Stomach (tissue), 9 donors: Measurements from ENCODE around the gene FOXE3. TPM values are rescaled to one million over a fixed set of nuclear protein-coding genes. Genes with fewer than 3 reads are reported as not detected.
"Not testable (repeated sequence)": the region's sequence is repeated elsewhere in the genome, so short reads cannot be mapped to it uniquely, and the experiment has no call there.

Experiments
- DNase-seq, 2 donors: peaks; one replicate each; pipeline versions ENCODE4 v3.0.0 to v3.0.0-alpha.2; 2013 to 2019
- H3K27ac ChIP-seq, 5 donors: fragments of 200-600 bp in 4 of 5; sonication (generic) in 4 of 5; one replicate each; pipeline ENCODE4 v1.5.1; 2013 to 2019; ENCODE audit warnings: mild to moderate bottlenecking in 1 of 5, moderate library complexity in 1 of 5
- H3K27me3 ChIP-seq, 3 donors: fragments of 200-600 bp; sonication (generic); one replicate each; pipeline ENCODE4 v1.5.1; 2017 to 2019; ENCODE audit warnings: mixed run types in 1 of 3
- H3K36me3 ChIP-seq, 4 donors: fragments of 200-600 bp; sonication (generic); 1 replicate in 3 of 4; 2 replicates in 1 of 4; pipeline ENCODE4 v1.5.1; 2016 to 2019
- H3K4me1 ChIP-seq, 4 donors: fragments of 200-600 bp; sonication (generic); one replicate each; pipeline ENCODE4 v1.5.1; 2016 to 2019
- H3K4me3 ChIP-seq, 4 donors: fragments of 200-600 bp; sonication (generic) in 3 of 4; one replicate each; pipeline ENCODE4 v1.5.1; 2016 to 2019; ENCODE audit warnings: mild to moderate bottlenecking in 1 of 4
- H3K9me3 ChIP-seq, 4 donors: fragments of 200-600 bp; sonication (generic); one replicate each; pipeline ENCODE4 v1.5.1; 2016 to 2019
- EP300 ChIP-seq: sonication (generic); formaldehyde crosslinking; IDR thresholded peaks from one replicate; pipeline ENCODE4 v1.6.1; 2017; ENCODE audit warnings: antibody characterized with exemption
- POLR2A ChIP-seq, 4 donors: fragments of 450-650 bp; IDR thresholded peaks; one replicate each; pipeline ENCODE4 v1.6.1; 2016; ENCODE audit warnings: antibody characterized with exemption in 4 of 4, control low read depth in 2 of 4, mild to moderate bottlenecking in 1 of 4, moderate library complexity in 1 of 4
- POLR2AphosphoS5 ChIP-seq, 3 donors: sonication (generic); formaldehyde crosslinking; IDR thresholded peaks; one replicate each; pipeline ENCODE4 v1.6.1; 2016; ENCODE audit warnings: antibody characterized with exemption in 3 of 3
- WGBS, 5 donors: extraction: QIAGEN DNeasy Blood & Tissue Kit in 3 of 5; methylation state at CpG; one replicate each; pipeline versions ENCODE4 v1.1.5 to v1.1.7; 2013 to 2018; 5-methylcytosine and 5-hydroxymethylcytosine counted together
- intact Hi-C: fragments of 100-400 bp; cut with DNase I; formaldehyde crosslinking; loops from one replicate; pipeline ENCODE4 v1.15.1; 2023; ENCODE audit warnings: low total_unique reads
- polyA plus RNA-seq, 3 donors: library from polyadenylated mRNA; stranded (reverse); fragments of 200-250 nt; gene quantifications; one replicate each; pipeline ENCODE4 v1.2.3, GENCODE V29; 2013
- total RNA-seq, 5 donors: library from RNA; depleted of rRNA; stranded (reverse); fragments of >200 nt; gene quantifications; one replicate each; pipeline versions ENCODE4 v1.1.0 to v1.2.3, GENCODE V29; 2014 to 2016
- TF ChIP-seq, protein P1 (sequence below), 7 experiments: fragments of 450-650 bp in 4 of 7; fragments of 200-600 bp in 3 of 7; sonication (generic) in 3 of 7; IDR thresholded peaks; one replicate each; pipeline ENCODE4 v1.5.1; 2016 to 2019; ENCODE audit warnings: antibody characterized with exemption in 7 of 7, control low read depth in 2 of 7, mild to moderate bottlenecking in 1 of 7
- donor health status: healthy with polysubstance abuse.
- donor health status: Bipolar disorder and iron deficiency.
- donor health status: healthy.

Gene FOXE3
- total and polyA plus RNA-seq, 8 donors = not detected

DNA sequence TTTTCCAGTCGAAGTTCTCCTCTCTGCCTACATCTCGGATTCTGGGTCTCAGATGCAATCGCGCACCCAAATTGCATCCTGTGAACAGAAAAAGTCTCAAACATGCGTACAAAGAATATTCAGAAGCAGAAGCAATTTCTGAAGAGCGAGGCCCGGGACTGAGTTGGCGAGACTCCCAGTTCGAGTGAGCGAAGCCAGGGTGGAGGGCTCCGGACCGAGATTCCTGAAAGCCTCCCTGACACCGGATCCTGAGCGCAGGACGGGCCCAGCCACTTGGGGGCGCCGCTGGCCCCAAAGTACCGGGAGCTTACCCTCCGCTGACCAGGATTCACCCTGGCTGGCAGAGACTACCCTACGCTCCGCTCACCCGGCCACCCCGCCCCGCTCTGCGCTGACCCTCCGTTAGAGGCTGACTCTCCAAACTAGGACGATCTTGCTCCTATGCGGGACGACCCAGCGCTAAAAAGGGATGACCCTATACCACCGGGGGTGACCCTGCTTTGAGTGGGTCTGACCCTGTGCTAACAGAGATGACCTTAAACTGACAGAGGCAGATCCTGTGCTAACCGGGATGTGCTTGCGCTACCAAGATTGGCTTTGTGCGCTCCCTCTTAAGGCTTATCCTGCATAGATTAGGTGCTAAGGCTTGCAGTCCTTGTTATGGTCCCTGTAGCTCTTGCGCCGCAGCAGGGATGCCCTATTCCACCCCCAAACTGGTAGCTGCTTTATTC lies 33.9 kb downstream of the FOXE3 start:
- WGBS, 5 donors = 9 to 16% (median 11%) methylated on average over 24 to 36 of the region's 36 CpGs
- no peak overlapping the region for H3K27ac ChIP-seq
- H3K9me3 ChIP-seq = peaks cover 0 to 2% (median 0%) of the 10 kb centered on the region in 4 donors
- peaks cover 17 to 98% (median 53%) of the 10 kb centered on the region in 3 donors for H3K27me3 ChIP-seq
- intact Hi-C loops = no loop called here
- no peaks in the 10 kb centered on the region for H3K36me3 ChIP-seq
- TF ChIP-seq EP300 = no peak
- TF ChIP-seq POLR2A (IDR thresholded peaks at IDR 0.05) = no peak
- TF ChIP-seq, protein P1, sequence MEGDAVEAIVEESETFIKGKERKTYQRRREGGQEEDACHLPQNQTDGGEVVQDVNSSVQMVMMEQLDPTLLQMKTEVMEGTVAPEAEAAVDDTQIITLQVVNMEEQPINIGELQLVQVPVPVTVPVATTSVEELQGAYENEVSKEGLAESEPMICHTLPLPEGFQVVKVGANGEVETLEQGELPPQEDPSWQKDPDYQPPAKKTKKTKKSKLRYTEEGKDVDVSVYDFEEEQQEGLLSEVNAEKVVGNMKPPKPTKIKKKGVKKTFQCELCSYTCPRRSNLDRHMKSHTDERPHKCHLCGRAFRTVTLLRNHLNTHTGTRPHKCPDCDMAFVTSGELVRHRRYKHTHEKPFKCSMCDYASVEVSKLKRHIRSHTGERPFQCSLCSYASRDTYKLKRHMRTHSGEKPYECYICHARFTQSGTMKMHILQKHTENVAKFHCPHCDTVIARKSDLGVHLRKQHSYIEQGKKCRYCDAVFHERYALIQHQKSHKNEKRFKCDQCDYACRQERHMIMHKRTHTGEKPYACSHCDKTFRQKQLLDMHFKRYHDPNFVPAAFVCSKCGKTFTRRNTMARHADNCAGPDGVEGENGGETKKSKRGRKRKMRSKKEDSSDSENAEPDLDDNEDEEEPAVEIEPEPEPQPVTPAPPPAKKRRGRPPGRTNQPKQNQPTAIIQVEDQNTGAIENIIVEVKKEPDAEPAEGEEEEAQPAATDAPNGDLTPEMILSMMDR (IDR thresholded peaks at IDR 0.05) = peak in 4 of 7 experiments; percentile 13 to 46 (median 16)
- TF ChIP-seq POLR2AphosphoS5 (IDR thresholded peaks at IDR 0.05) = no peak
- H3K4me3 ChIP-seq = no peak overlapping the region
- H3K4me1 ChIP-seq = peaks cover 0 to 18% (median 15%) of the 10 kb centered on the region in 4 donors
- peak; percentile 61 to 67 for DNase-seq

- Histone ChIP-seq H3K36me3 (no peaks in the 10 kb centered on the region), H3K9me3 (no peaks in the 10 kb centered on the region), H3K4me1 (peaks cover 0 to 12% (median 10%) of the 10 kb centered on the region in 4 donors), H3K4me3 (no peak overlapping the region), H3K27me3 (peaks cover 11 to 94% (median 47%) of the 10 kb centered on the region in 3 donors), H3K27ac (no peak overlapping the region)
- no peak for DNase-seq
- intact Hi-C loops = no loop called here
- 54 to 69% (median 65%) methylated on average over 4 of the region's 4 CpGs for WGBS, 5 donors
- TF ChIP-seq POLR2AphosphoS5 (IDR thresholded peaks at IDR 0.05) = no peak
- no peak for TF ChIP-seq POLR2A (IDR thresholded peaks at IDR 0.05)
- TF ChIP-seq EP300 = no peak
These were observed 34.5 kb downstream of the FOXE3 start for GRCh38 chr1:47450606-47451005.

DNA sequence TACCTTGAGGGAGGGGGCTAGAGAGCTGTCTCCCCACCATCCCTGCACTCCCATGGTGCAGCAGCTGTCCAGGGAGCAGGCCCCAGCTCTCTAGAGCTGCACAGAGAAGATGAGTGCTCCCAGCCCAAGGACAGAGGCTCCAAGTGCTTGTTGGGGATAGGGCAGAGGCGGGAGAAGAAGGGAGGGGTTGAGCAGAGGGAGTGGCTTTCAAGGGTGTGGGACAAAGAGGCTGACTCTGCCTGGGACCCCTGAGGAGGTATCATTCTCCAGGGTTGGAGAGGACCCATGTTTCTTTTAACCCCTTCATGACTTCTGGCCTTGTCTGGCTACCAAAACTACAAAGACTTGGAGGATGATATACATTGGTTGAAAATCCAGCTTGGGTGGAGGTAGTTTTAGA lies 36.3 kb downstream of the FOXE3 start:
- Histone ChIP-seq H3K27ac (no peak overlapping the region), H3K4me3 (no peak overlapping the region), H3K9me3 (no peaks in the 10 kb centered on the region), H3K27me3 (peaks cover 9 to 93% (median 28%) of the 10 kb centered on the region in 3 donors), H3K36me3 (no peaks in the 10 kb centered on the region), H3K4me1 (peaks cover 0 to 10% (median 9%) of the 10 kb centered on the region in 4 donors)
- intact Hi-C loops = no loop called here
- TF ChIP-seq, protein P1 (IDR thresholded peaks at IDR 0.05) = no peak
- TF ChIP-seq POLR2A (IDR thresholded peaks at IDR 0.05) = no peak
- no peak for TF ChIP-seq EP300
- TF ChIP-seq POLR2AphosphoS5 (IDR thresholded peaks at IDR 0.05) = no peak
- 67 to 93% (median 84%) methylated on average over 1 of the region's 1 CpG for WGBS, 5 donors
- no peak for DNase-seq

- H3K27ac ChIP-seq, H3K9me3 ChIP-seq, H3K36me3 ChIP-seq, intact Hi-C loops, H3K4me3 ChIP-seq, DNase-seq: not testable (repeated sequence)
- Histone ChIP-seq H3K27me3 (peaks cover 3 to 92% (median 16%) of the 10 kb centered on the region in 3 donors), H3K4me1 (peaks cover 0 to 10% (median 9%) of the 10 kb centered on the region in 4 donors)
- 63 to 75% (median 72%) methylated on average over 2 of the region's 2 CpGs for WGBS, 5 donors
These were observed 37.8 kb downstream of the FOXE3 start for GRCh38 chr1:47453910-47454309.

DNA sequence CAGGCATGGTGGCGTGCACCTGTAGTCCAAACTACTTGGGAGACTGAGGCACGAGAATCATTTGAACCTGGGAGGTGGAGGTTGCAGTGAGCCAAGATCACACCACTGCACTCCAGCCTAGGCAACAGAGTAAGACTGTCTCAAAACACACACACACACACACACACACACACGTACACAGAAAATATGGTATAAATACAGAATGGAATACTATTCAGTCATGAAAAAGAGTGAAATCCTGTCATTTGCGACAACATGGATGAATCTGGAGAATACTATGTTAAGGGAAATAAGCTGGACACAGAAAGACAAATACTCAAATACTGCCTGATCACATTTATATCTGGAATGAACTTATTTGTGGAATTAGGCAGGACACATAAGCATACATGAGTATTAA lies 40.2 kb downstream of the FOXE3 start:
- 70 to 94% (median 83%) methylated on average over 4 of the region's 4 CpGs for WGBS, 5 donors
- H3K4me3 ChIP-seq = no peak overlapping the region
- H3K9me3 ChIP-seq = no peaks in the 10 kb centered on the region
- TF ChIP-seq EP300 = no peak
- TF ChIP-seq POLR2A (IDR thresholded peaks at IDR 0.05) = no peak
- TF ChIP-seq POLR2AphosphoS5 (IDR thresholded peaks at IDR 0.05) = no peak
- TF ChIP-seq, protein P1 (IDR thresholded peaks at IDR 0.05) = no peak
- no peak for DNase-seq
- peaks cover 6 to 92% (median 23%) of the 10 kb centered on the region in 3 donors for H3K27me3 ChIP-seq
- H3K27ac ChIP-seq = no peak overlapping the region
- no peaks in the 10 kb centered on the region for H3K4me1 ChIP-seq
- intact Hi-C loops = no loop called here
- no peaks in the 10 kb centered on the region for H3K36me3 ChIP-seq

GRCh38 chr1:47457547-47457946 lies 41.5 kb downstream of the FOXE3 start:
- peaks cover 6 to 91% (median 27%) of the 10 kb centered on the region in 3 donors for H3K27me3 ChIP-seq

More at GRCh38 chr1:47457547-47457946, 41.5 kb downstream of the FOXE3 start:
- H3K36me3 ChIP-seq, DNase-seq, H3K4me1 ChIP-seq, H3K27ac ChIP-seq, H3K9me3 ChIP-seq, intact Hi-C loops, H3K4me3 ChIP-seq: not testable (repeated sequence)
- WGBS, 5 donors = 79 to 91% (median 88%) methylated on average over 15 to 16 of the region's 16 CpGs
